Activated CD4-positive, alpha-beta T cell treated with anti-CD3 and anti-CD28 coated beads, Interleukin-2, Interleukin-6, amounts not matched to agents 100 ng/mL and 50 ng/mL, durations not matched to agents 16 hours and 8 hours (primary cell): ENCODE measurements around the gene FAM83F.
A peak's percentile ranks its signal among the peaks of the same experiment; 100 is the strongest.

Source experiments
- DNase-seq: peaks from one replicate; pipeline ENCODE4 v3.0.0-alpha.2; 2020

The FAM83F gene

GRCh38 chr22:39995393-39996252 is 869 bp downstream of the FAM83F start:
- no peak for DNase-seq

- no peak for DNase-seq
These were observed 2.0 kb downstream of the FAM83F start for GRCh38 chr22:39996732-39997131.

GRCh38 chr22:39997421-39997820 is 2.7 kb downstream of the FAM83F start:
- no peak for DNase-seq

- DNase-seq, result no peak
These were observed 3.4 kb downstream of the FAM83F start for GRCh38 chr22:39997939-39998726.

- DNase-seq, result no peak
These were observed 4.5 kb downstream of the FAM83F start for GRCh38 chr22:39999144-39999757.

- no peak for DNase-seq
These were observed 5.4 kb downstream of the FAM83F start for GRCh38 chr22:40000171-40000570.

- DNase-seq, result no peak
These were observed 6.4 kb downstream of the FAM83F start for GRCh38 chr22:40001106-40001505.

- DNase-seq, result no peak
These were observed 7.2 kb downstream of the FAM83F start for GRCh38 chr22:40001800-40002577.

GRCh38 chr22:40002935-40003715 is 8.4 kb downstream of the FAM83F start:
- DNase-seq, result no peak

- DNase-seq, result no peak
These were observed 10.1 kb downstream of the FAM83F start for GRCh38 chr22:40004836-40005235.

- DNase-seq, result no peak
These were observed 11.9 kb downstream of the FAM83F start for GRCh38 chr22:40006641-40007040.

GRCh38 chr22:40007853-40008710 is 13.3 kb downstream of the FAM83F start:
- no peak for DNase-seq

GRCh38 chr22:40008726-40009291 is 14.1 kb downstream of the FAM83F start:
- DNase-seq, result no peak

GRCh38 chr22:40009292-40009774 is 14.6 kb downstream of the FAM83F start:
- DNase-seq, result no peak

GRCh38 chr22:40009951-40010671 is 15.4 kb downstream of the FAM83F start:
- peak; percentile 20 for DNase-seq

GRCh38 chr22:40010746-40011145 is 16.0 kb downstream of the FAM83F start:
- DNase-seq, result no peak

- DNase-seq, result no peak
These were observed 20.0 kb downstream of the FAM83F start for GRCh38 chr22:40014667-40015248.

- DNase-seq, result no peak
These were observed 20.7 kb downstream of the FAM83F start for GRCh38 chr22:40015358-40015976.

- DNase-seq, result no peak
These were observed 23.3 kb downstream of the FAM83F start for GRCh38 chr22:40018051-40018450.
